ENCODE data around the gene LRCH1. TPM values are rescaled to one million over a fixed set of nuclear protein-coding genes. Genes with fewer than 3 reads are reported as not detected.

LRCH1 gene
- total RNA-seq, 1 donor from 2014 or later = 17.0 TPM

GRCh38 chr13:46604226-46604990, 51.4 kb downstream of the LRCH1 start:
- no peak overlapping the region for H3K4me3 ChIP-seq (ENCODE audit: low read depth, low read length)
- DNase-seq (ENCODE audit: low read depth) = no peak
- no peak for TF ChIP-seq CTCF (conservative IDR thresholded peaks at IDR 0.05; ENCODE audit: low read depth, low read length)

GRCh38 chr13:46605076-46605824, 52.3 kb downstream of the LRCH1 start:
- DNase-seq (ENCODE audit: low read depth) = no peak
- H3K4me3 ChIP-seq (ENCODE audit: low read depth, low read length) = no peak overlapping the region
- no peak for TF ChIP-seq CTCF (conservative IDR thresholded peaks at IDR 0.05; ENCODE audit: low read depth, low read length)

DNA sequence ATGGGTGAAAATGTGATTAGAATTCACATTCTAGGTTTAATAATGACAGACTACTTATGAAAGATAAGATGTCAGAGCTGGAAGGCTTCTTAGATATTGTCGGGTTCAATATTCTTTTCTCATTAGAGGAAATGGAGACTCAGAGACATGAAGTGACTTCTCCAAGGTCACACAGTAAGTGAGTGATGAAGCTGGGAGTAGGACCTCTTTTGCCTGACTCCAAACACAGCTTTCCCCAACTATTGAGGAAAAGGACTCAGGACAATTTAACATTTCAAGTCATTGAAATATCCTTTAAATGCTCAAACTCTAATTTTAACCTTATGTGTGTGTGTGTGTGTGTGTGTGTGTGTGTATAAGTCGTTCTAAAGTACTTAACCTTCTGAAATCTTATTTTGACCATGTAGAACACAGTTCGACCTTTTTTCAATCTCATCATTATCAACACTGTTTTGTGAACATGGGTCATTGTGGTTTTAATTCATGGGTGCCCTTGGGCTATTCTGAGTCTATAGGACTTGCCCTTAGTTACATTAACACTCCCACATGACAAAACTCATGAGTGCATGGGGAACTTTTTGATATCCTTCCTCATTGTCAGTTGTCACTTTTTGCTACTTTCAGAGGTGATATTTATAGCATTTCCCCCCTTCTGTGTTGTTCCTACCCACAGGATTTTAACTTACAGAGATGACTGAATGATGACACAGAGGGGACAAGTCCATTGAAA, 53.0 kb downstream of the LRCH1 start:
- H3K4me3 ChIP-seq (ENCODE audit: low read depth, low read length) = no peak overlapping the region
- no peak for DNase-seq (ENCODE audit: low read depth)
- no peak for TF ChIP-seq CTCF (conservative IDR thresholded peaks at IDR 0.05; ENCODE audit: low read depth, low read length)

GRCh38 chr13:46606970-46607369, 54.0 kb downstream of the LRCH1 start:
- no peak for TF ChIP-seq CTCF (conservative IDR thresholded peaks at IDR 0.05; ENCODE audit: low read depth, low read length)
- no peak for DNase-seq (ENCODE audit: low read depth)
- no peak overlapping the region for H3K4me3 ChIP-seq (ENCODE audit: low read depth, low read length)

DNA sequence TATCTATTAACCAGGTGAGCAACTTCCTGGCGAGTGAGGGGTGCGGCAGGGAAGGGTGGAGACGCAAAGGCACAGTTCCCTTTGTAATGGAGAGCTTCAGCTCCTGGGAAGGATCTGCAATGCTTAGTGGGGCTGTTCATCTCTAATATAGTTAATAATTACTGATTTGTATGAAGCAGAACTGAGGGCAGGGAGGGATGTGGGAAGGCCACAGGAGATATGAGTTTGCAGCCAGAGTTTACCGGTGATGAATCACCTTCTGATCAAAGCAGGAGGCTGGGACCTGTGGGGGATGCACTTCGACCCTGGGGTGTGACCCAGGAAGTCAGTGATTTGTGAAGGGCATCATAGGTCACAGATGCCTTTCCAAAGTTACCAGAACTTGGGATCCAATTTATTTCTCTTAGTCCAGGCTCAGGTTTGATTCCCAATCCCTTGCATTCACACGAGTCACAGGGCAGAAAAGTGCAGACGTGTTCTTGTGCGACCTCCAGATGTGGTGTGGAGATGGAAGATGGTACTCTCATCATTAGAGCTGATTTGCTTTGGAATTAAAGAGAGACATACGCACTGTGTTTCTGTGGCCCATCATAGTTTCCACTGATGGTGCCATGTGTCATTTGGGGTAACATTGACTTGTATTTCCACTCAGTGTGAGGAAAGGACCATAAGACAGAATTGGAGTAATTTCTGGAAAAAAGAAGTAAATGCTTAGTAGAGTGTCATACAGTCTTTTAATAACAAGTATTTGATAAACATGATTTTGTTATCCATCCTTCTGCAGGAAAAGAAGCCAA, 55.0 kb downstream of the LRCH1 start:
- TF ChIP-seq CTCF (conservative IDR thresholded peaks at IDR 0.05; ENCODE audit: low read depth, low read length) = no peak
- H3K4me3 ChIP-seq (ENCODE audit: low read depth, low read length) = no peak overlapping the region
- DNase-seq (ENCODE audit: low read depth) = peak; percentile 74

GRCh38 chr13:46609052-46609451, 56.1 kb downstream of the LRCH1 start:
- DNase-seq (ENCODE audit: low read depth) = no peak
- H3K4me3 ChIP-seq (ENCODE audit: low read depth, low read length) = no peak overlapping the region
- no peak for TF ChIP-seq CTCF (conservative IDR thresholded peaks at IDR 0.05; ENCODE audit: low read depth, low read length)

All from epithelial cell of proximal tubule (primary cell).